GM12801 (cell line): ENCODE data around the gene DISC1.

Experiments
- CTCF ChIP-seq: IDR thresholded peaks from one replicate; pipeline ENCODE4 v1.5.1; 2011; ENCODE audit warnings: control low read depth; ENCODE audit not compliant: insufficient read length; ENCODE audit errors: extremely low read depth

The DISC1 gene

GRCh38 chr1:231821281-231821680 lies 194.7 kb downstream of the DISC1 start:
- TF ChIP-seq CTCF, result no peak

GRCh38 chr1:231822041-231822440 lies 195.5 kb downstream of the DISC1 start:
- no peak for TF ChIP-seq CTCF

GRCh38 chr1:231826566-231826965 lies 200.0 kb downstream of the DISC1 start:
- TF ChIP-seq CTCF, result no peak

GRCh38 chr1:231827337-231828105 lies 200.9 kb downstream of the DISC1 start:
- TF ChIP-seq CTCF, result no peak

GRCh38 chr1:231828182-231828920 lies 201.8 kb downstream of the DISC1 start:
- TF ChIP-seq CTCF, result no peak

- TF ChIP-seq CTCF, result no peak
Measured at GRCh38 chr1:231829332-231829731, 202.7 kb downstream of the DISC1 start.

- TF ChIP-seq CTCF, result no peak
Measured at GRCh38 chr1:231836227-231836893, 209.8 kb downstream of the DISC1 start.
